Measurements from ENCODE around the gene AP3D1.

DNA sequence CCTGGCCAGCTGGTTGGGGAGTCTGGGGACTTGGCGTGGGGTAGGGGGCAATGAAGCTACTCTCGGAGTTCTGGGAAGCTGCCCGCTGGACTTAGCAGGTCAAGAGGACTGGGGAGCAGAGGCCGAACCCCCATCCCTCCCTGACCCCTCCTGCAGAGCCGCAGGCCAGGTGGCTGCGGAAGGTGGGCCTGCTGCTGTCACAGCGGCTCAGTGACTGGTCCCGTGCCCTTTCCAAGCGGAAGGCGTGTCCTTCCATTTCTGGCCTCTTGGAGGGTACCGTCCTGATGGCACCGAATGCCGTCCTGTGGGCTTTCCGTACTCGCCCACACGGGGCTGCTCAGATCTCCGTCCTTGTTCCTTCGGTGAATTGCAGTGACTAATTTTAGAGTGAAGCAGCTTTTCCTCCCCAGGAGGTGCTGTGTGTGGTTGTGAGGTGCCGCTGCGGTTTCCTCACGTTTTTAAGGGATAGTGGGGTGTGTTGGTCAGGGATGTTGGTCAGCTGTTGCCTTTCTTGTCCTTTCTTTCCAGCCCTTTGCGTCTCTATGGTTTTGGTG lies 33.1 kb upstream of the AP3D1 start:
- TF ChIP-seq, protein P1, sequence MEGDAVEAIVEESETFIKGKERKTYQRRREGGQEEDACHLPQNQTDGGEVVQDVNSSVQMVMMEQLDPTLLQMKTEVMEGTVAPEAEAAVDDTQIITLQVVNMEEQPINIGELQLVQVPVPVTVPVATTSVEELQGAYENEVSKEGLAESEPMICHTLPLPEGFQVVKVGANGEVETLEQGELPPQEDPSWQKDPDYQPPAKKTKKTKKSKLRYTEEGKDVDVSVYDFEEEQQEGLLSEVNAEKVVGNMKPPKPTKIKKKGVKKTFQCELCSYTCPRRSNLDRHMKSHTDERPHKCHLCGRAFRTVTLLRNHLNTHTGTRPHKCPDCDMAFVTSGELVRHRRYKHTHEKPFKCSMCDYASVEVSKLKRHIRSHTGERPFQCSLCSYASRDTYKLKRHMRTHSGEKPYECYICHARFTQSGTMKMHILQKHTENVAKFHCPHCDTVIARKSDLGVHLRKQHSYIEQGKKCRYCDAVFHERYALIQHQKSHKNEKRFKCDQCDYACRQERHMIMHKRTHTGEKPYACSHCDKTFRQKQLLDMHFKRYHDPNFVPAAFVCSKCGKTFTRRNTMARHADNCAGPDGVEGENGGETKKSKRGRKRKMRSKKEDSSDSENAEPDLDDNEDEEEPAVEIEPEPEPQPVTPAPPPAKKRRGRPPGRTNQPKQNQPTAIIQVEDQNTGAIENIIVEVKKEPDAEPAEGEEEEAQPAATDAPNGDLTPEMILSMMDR (IDR thresholded peaks at IDR 0.05), result no peak
- TF ChIP-seq POLR2A (IDR thresholded peaks at IDR 0.05), result no peak
